Astrocyte (in vitro differentiated cells and primary cell): ENCODE measurements around the gene MKNK2.

Source experiments
- CTCF ChIP-seq: IDR thresholded peaks from 2 replicates; pipeline ENCODE4 v1.5.1; 2011; ENCODE audit warnings: low read depth, mild to moderate bottlenecking, inconsistent platforms, low read length, moderate library complexity; ENCODE audit not compliant: insufficient read depth
- EZH2 ChIP-seq: IDR thresholded peaks from 2 replicates; pipeline ENCODE4 v1.6.1; 2012; ENCODE audit warnings: mild to moderate bottlenecking, low read length, inconsistent platforms; ENCODE audit not compliant: insufficient read depth

GRCh38 chr19:2051773-2052704 is 995 bp upstream of the MKNK2 start:
- TF ChIP-seq CTCF: no peak
- TF ChIP-seq EZH2: no peak
